ENCODE data around the gene UBC. TPM values are rescaled to one million over a fixed set of nuclear protein-coding genes. Genes with fewer than 3 reads are reported as not detected.

UBC gene
- total and polyA plus RNA-seq, 11 donors = 811 to 2,185 (median 1,239) TPM

DNA sequence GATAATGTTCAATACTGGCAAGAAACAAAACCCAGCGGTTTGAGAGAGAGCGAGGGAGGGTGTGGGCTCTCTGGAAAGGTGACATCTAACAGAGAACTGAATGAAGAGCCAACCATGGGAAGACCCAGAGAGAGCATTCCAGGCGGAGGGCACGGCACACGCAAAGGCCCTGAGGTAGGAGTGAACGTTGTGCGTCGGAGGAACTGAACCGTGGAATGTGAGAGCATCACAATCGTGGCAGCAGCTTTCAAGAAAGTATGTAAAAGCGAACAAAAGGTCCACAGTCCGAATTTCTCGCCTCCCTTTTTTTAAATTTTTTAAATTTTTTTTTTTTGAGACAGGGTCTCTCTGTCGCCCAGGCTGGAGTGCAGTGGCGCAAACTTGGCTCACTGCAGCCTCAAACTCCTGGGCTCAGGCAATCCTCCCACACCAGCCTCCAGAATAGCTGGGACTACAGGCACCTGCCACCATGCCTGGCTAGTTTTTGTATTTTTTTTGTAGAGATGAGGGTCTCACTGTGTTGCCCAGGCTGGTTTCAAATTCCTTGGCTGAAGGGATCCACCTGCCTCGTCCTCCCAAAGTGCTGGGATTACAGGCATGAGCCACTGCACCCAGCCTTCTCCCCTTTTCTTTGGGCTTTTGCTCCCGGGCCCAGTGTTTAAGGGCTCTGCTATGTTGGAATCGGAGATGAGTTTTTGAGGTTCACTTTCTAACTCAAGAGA, 35.5 kb downstream of the UBC start:
- H3K36me3 ChIP-seq = no peaks in the 10 kb centered on the region
- H3K4me1 ChIP-seq = peaks cover 0 to 11% (median 0%) of the 10 kb centered on the region in 12 donors
- intact Hi-C loops (cut with DNase I) = no loop called here
- ATAC-seq (no peak), DNase-seq (no peak)
- 89 to 96% (median 94%) methylated on average over 18 of the region's 18 CpGs for WGBS, 4 donors
- no peaks in the 10 kb centered on the region for H3K27me3 ChIP-seq
- no peak overlapping the region for H3K4me3 ChIP-seq
- H3K9me3 ChIP-seq = no peaks in the 10 kb centered on the region
- TF ChIP-seq POLR2A (IDR thresholded peaks at IDR 0.05) = no peak
- TF ChIP-seq, protein P1, sequence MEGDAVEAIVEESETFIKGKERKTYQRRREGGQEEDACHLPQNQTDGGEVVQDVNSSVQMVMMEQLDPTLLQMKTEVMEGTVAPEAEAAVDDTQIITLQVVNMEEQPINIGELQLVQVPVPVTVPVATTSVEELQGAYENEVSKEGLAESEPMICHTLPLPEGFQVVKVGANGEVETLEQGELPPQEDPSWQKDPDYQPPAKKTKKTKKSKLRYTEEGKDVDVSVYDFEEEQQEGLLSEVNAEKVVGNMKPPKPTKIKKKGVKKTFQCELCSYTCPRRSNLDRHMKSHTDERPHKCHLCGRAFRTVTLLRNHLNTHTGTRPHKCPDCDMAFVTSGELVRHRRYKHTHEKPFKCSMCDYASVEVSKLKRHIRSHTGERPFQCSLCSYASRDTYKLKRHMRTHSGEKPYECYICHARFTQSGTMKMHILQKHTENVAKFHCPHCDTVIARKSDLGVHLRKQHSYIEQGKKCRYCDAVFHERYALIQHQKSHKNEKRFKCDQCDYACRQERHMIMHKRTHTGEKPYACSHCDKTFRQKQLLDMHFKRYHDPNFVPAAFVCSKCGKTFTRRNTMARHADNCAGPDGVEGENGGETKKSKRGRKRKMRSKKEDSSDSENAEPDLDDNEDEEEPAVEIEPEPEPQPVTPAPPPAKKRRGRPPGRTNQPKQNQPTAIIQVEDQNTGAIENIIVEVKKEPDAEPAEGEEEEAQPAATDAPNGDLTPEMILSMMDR (IDR thresholded peaks at IDR 0.05) = no peak
- H3K27ac ChIP-seq = no peak overlapping the region

DNA sequence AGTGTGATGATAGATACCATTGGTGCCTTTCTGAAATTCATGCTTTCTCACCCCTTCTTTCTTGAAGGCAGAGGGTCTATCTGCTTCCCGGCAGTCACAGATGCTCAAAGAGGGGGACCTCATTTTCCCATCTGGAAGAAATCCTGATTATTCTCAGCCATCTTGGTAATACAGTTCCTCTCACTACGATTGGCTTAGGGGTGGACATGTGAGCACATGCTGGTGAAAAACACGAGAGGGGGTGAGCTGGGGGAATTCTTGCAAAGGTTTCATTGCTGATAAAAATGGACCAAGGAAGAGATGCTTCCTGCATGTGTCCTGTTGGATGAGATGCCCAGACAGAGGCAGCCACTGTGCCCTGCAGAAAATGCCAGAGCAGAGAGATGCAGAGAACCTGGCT, 37.0 kb downstream of the UBC start:
- Histone ChIP-seq H3K4me1 (peaks cover 0 to 14% (median 0%) of the 10 kb centered on the region in 12 donors), H3K36me3 (no peaks in the 10 kb centered on the region), H3K27ac (no peak overlapping the region), H3K4me3 (no peak overlapping the region), H3K9me3 (no peaks in the 10 kb centered on the region), H3K27me3 (no peaks in the 10 kb centered on the region)
- WGBS, 4 donors = 60 to 73% (median 68%) methylated on average over 3 of the region's 3 CpGs
- ATAC-seq = no peak
- DNase-seq = no peak
- intact Hi-C loops (cut with DNase I) = no loop called here
- no peak for TF ChIP-seq POLR2A (IDR thresholded peaks at IDR 0.05)
- TF ChIP-seq, protein P1 (IDR thresholded peaks at IDR 0.05) = no peak

DNA sequence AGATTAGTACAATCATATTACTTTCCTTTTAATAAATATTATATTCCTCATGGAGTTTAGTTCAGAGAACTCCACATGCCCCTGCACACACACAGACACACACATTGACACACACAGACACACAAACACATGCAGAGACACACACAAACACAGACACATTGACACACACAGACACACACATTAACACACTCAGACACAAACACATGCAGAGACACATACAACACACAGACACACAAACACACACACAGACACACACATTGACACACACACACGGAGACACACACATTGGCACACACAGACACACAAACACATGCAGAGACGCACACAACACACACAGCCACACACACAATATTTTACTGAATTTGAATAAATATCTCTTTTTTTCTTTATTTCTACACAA, 38.3 kb downstream of the UBC start:
- H3K27ac ChIP-seq = no peak overlapping the region
- intact Hi-C loops (cut with DNase I) = no loop called here
- H3K9me3 ChIP-seq = no peaks in the 10 kb centered on the region
- no peaks in the 10 kb centered on the region for H3K36me3 ChIP-seq
- H3K4me1 ChIP-seq = peaks cover 0 to 9% (median 0%) of the 10 kb centered on the region in 12 donors
- DNase-seq (no peak), ATAC-seq (no peak)
- WGBS, 4 donors = 69 to 99% (median 90%) methylated on average over 2 of the region's 2 CpGs
- H3K4me3 ChIP-seq = no peak overlapping the region
- TF ChIP-seq, protein P1 (IDR thresholded peaks at IDR 0.05) = no peak
- TF ChIP-seq POLR2A (IDR thresholded peaks at IDR 0.05) = no peak
- H3K27me3 ChIP-seq = no peaks in the 10 kb centered on the region

DNA sequence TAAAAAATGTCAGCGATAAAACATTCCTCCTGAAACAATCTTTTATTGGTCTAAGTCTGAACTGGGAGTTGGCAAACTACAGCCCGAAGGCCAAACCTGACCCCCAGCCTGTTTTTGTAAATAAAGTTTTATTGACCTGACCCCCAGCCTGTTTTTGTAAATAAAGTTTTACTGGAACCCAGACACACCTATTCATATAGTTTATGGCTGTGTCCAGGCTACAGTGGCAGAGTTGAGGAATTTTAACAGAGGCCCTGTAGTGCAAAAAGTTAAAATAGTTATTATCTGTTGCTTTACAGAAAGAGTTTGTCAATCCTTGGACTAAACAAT, 38.7 kb downstream of the UBC start:
- Histone ChIP-seq H3K4me1 (peaks cover 0 to 6% (median 0%) of the 10 kb centered on the region in 12 donors), H3K36me3 (no peaks in the 10 kb centered on the region), H3K27me3 (no peaks in the 10 kb centered on the region), H3K4me3 (no peak overlapping the region), H3K27ac (no peak overlapping the region), H3K9me3 (no peaks in the 10 kb centered on the region)
- ATAC-seq = no peak
- 79 to 95% (median 87%) methylated on average over 2 of the region's 2 CpGs for WGBS, 4 donors
- intact Hi-C loops (cut with DNase I) = no loop called here
- DNase-seq = no peak
- TF ChIP-seq, protein P1 (IDR thresholded peaks at IDR 0.05) = no peak
- no peak for TF ChIP-seq POLR2A (IDR thresholded peaks at IDR 0.05)
